WTC11 (cell line): ENCODE measurements around the gene QRICH2. TPM values are rescaled to one million over a fixed set of nuclear protein-coding genes. Genes with fewer than 3 reads are reported as not detected.

ENCODE experiments used
- ATAC-seq: fragments of 200-7000 bp; cut with Tn5 transposase; 2 replicates; pipeline ENCODE4 v1.10.0; 2021; ENCODE audit warnings: mild to moderate bottlenecking, moderate library complexity
- CTCF ChIA-PET: fragments of 300-600 bp; sonication (Branson Sonifier 250); formaldehyde crosslinking; loops from one replicate; lab custom pipeline; 2021; ENCODE audit warnings: antibody characterized with exemption; lab: Charles Lee
- POLR2A ChIA-PET: fragments of 350-600 bp; sonication (Branson Sonifier 250); formaldehyde crosslinking; loops from one replicate; lab custom pipeline; 2021; ENCODE audit warnings: antibody characterized with exemption; lab: Charles Lee
- DNase-seq: peaks from one replicate; pipeline ENCODE4 v3.0.0; 2021; ENCODE audit warnings: low spot score
- H3K27ac Mint-ChIP-seq: 2 replicates; pipeline ENCODE4 v1.8.0; 2021; ENCODE audit warnings: mixed read lengths
- H3K27me3 Mint-ChIP-seq: 2 replicates; pipeline ENCODE4 v1.8.0; 2021; ENCODE audit warnings: low read depth, mild to moderate bottlenecking, moderate library complexity, mixed read lengths
- H3K36me3 Mint-ChIP-seq: 2 replicates; pipeline ENCODE4 v1.8.0; 2021; ENCODE audit warnings: mixed read lengths
- H3K4me1 Mint-ChIP-seq: 2 replicates; pipeline ENCODE4 v1.8.0; 2022; ENCODE audit warnings: mixed read lengths
- H3K4me3 Mint-ChIP-seq: 2 replicates; pipeline ENCODE4 v1.8.0; 2021; ENCODE audit warnings: mild to moderate bottlenecking, moderate library complexity, mixed read lengths
- H3K9me3 Mint-ChIP-seq: 2 replicates; pipeline ENCODE4 v1.8.0; 2021; ENCODE audit warnings: mixed read lengths
- AFF4 ChIP-seq: sonication (generic); formaldehyde crosslinking; IDR thresholded peaks from 2 replicates; pipeline ENCODE4 v1.8.1; 2023; ENCODE audit warnings: mild to moderate bottlenecking, missing genetic modification reagents, borderline replicate concordance
- CREB1 ChIP-seq: sonication (generic); formaldehyde crosslinking; IDR thresholded peaks from 2 replicates; pipeline ENCODE4 v1.8.0; 2023; ENCODE audit warnings: mild to moderate bottlenecking, missing genetic modification reagents
- CREM ChIP-seq: sonication (generic); formaldehyde crosslinking; IDR thresholded peaks from 2 replicates; pipeline ENCODE4 v1.8.1; 2022; ENCODE audit warnings: mild to moderate bottlenecking, missing genetic modification reagents, moderate library complexity
- ELF4 ChIP-seq: sonication (generic); formaldehyde crosslinking; IDR thresholded peaks from 2 replicates; pipeline ENCODE4 v1.8.1; 2022; ENCODE audit warnings: low read depth, mild to moderate bottlenecking, moderate library complexity, missing genetic modification reagents
- EMX1 ChIP-seq: fragments of 250-450 bp; sonication (Bioruptor Pico); IDR thresholded peaks from 2 replicates; pipeline ENCODE4 v1.8.0; 2021; ENCODE audit warnings: mild to moderate bottlenecking
- ESRRA ChIP-seq: sonication (generic); formaldehyde crosslinking; IDR thresholded peaks from 2 replicates; pipeline ENCODE4 v1.8.1; 2022; ENCODE audit warnings: mild to moderate bottlenecking, missing genetic modification reagents, borderline replicate concordance
- ETV6 ChIP-seq: sonication (generic); formaldehyde crosslinking; IDR thresholded peaks from 2 replicates; pipeline ENCODE4 v1.8.1; 2022; ENCODE audit warnings: mild to moderate bottlenecking, missing genetic modification reagents
- FOXK1 ChIP-seq: sonication (generic); formaldehyde crosslinking; IDR thresholded peaks from 2 replicates; pipeline ENCODE4 v1.8.0; 2022; ENCODE audit warnings: mild to moderate bottlenecking, moderate library complexity, missing genetic modification reagents
- FOXP1 ChIP-seq: sonication (generic); formaldehyde crosslinking; IDR thresholded peaks from 2 replicates; pipeline ENCODE4 v1.8.0; 2022; ENCODE audit warnings: missing genetic modification reagents, mild to moderate bottlenecking, moderate library complexity, borderline replicate concordance
- GABPB1 ChIP-seq: sonication (generic); formaldehyde crosslinking; IDR thresholded peaks from 2 replicates; pipeline ENCODE4 v1.8.1; 2023; ENCODE audit warnings: mild to moderate bottlenecking, missing genetic modification reagents
- HMGXB4 ChIP-seq: sonication (generic); formaldehyde crosslinking; IDR thresholded peaks from 2 replicates; pipeline ENCODE4 v1.8.1; 2023; ENCODE audit warnings: mild to moderate bottlenecking, moderate library complexity, missing genetic modification reagents
- MAX ChIP-seq: sonication (generic); formaldehyde crosslinking; IDR thresholded peaks from 2 replicates; pipeline ENCODE4 v1.8.0; 2022; ENCODE audit warnings: mild to moderate bottlenecking, missing genetic modification reagents
- MLX ChIP-seq: sonication (generic); formaldehyde crosslinking; IDR thresholded peaks from 2 replicates; pipeline ENCODE4 v1.8.1; 2023; ENCODE audit warnings: mild to moderate bottlenecking, missing genetic modification reagents, moderate library complexity
- MYBL2 ChIP-seq: sonication (generic); formaldehyde crosslinking; IDR thresholded peaks from 2 replicates; pipeline ENCODE4 v1.8.1; 2023; ENCODE audit warnings: mild to moderate bottlenecking, moderate library complexity, missing genetic modification reagents
- NFATC4 ChIP-seq: fragments of 250-450 bp; sonication (Bioruptor Pico); IDR thresholded peaks from 2 replicates; pipeline ENCODE4 v1.9.0; 2021; ENCODE audit warnings: mild to moderate bottlenecking
- PREB ChIP-seq: sonication (generic); formaldehyde crosslinking; IDR thresholded peaks from 2 replicates; pipeline ENCODE4 v1.8.1; 2022; ENCODE audit warnings: mild to moderate bottlenecking, missing genetic modification reagents, moderate library complexity, borderline replicate concordance
- SMAD3 ChIP-seq: sonication (generic); formaldehyde crosslinking; IDR thresholded peaks from 2 replicates; pipeline ENCODE4 v1.8.0; 2022; ENCODE audit warnings: missing genetic modification reagents, mild to moderate bottlenecking, borderline replicate concordance
- SP1 ChIP-seq: sonication (generic); formaldehyde crosslinking; conservative IDR thresholded peaks from 2 replicates; pipeline ENCODE4 v1.8.1; 2022; ENCODE audit warnings: missing genetic modification reagents
- ZBTB21 ChIP-seq: sonication (generic); formaldehyde crosslinking; IDR thresholded peaks from 2 replicates; pipeline ENCODE4 v1.8.1; 2023; ENCODE audit warnings: mild to moderate bottlenecking, missing genetic modification reagents, borderline replicate concordance
- ZNF416 ChIP-seq: fragments of 250-450 bp; sonication (Bioruptor Pico); IDR thresholded peaks from 2 replicates; pipeline ENCODE4 v1.9.0; 2021; ENCODE audit warnings: mild to moderate bottlenecking, inconsistent platforms
- ZNF532 ChIP-seq: fragments of 250-450 bp; sonication (Bioruptor Pico); IDR thresholded peaks from 2 replicates; pipeline ENCODE4 v1.9.0; 2021; ENCODE audit warnings: mild to moderate bottlenecking, borderline replicate concordance
- ZNF671 ChIP-seq: fragments of 250-450 bp; sonication (Bioruptor Pico); IDR thresholded peaks from 2 replicates; pipeline ENCODE4 v1.8.0; 2021; ENCODE audit warnings: mild to moderate bottlenecking
- total RNA-seq: library from RNA; stranded (reverse); gene quantifications from 3 replicates; pipeline ENCODE4 v1.2.3, GENCODE V29; 2021

QRICH2 gene
- total RNA-seq, 1 experiment from 2014 or later: 1.5 TPM

- TF ChIP-seq AFF4 (CRISPR knock-in tag): no peak
- TF ChIP-seq FOXK1 (CRISPR knock-in tag): peak; percentile 81
- TF ChIP-seq HMGXB4 (CRISPR knock-in tag): 0 out of 2 replicates have a peak, but pooled peaks have one; percentile 54
- TF ChIP-seq ETV6: peak; percentile 89
These were observed 67.4 kb downstream of the QRICH2 start, which contains the start of gene RNF157 (continued) for GRCh38 chr17:76240461-76241203.

GRCh38 chr17:76239538-76240274 is 68.4 kb downstream of the QRICH2 start:
- Mint-ChIP-seq H3K27ac (no peak overlapping the region), H3K36me3 (no peaks in the 10 kb centered on the region), H3K27me3 (peaks cover 62% of the 10 kb centered on the region), H3K4me3 (peak overlapping the region; percentile 57), H3K9me3 (no peaks in the 10 kb centered on the region), H3K4me1 (peaks cover 10% of the 10 kb centered on the region)
- CTCF ChIA-PET: interaction anchor here (1.0 to 1.9 kb wide), 5 partner anchors 24 to 283 kb away, joined by 3 to 12 read pairs (median 5); no protein-coding TSS in a partner anchor
- peak; percentile 28 for ATAC-seq
- DNase-seq: peak; percentile 33
- POLR2A ChIA-PET: interaction anchor here (0.6 kb wide), 1 partner anchor 71 kb away, joined by 3 read pairs; no protein-coding TSS in a partner anchor
- TF ChIP-seq ELF4 (peak; percentile 88; the same call in 1 of the 2 replicates), ZNF416 (CRISPR knock-in tag) (no peak), ZNF671 (CRISPR knock-in tag) (no peak), EMX1 (no peak), GABPB1 (no peak), CREM (CRISPR knock-in tag) (0 out of 2 replicates have a peak, but pooled peaks have one; percentile 41), ESRRA (CRISPR knock-in tag) (peak; percentile 59; the same call in 1 of the 2 replicates), ZNF532 (CRISPR knock-in tag) (no peak), MYBL2 (peak; percentile 55; the same call in 1 of the 2 replicates), SP1 (CRISPR knock-in tag) (0 out of 2 replicates have a peak, but pooled peaks have one; percentile 28), CREB1 (no peak), FOXP1 (CRISPR knock-in tag) (peak; percentile 70), SMAD3 (no peak), MAX (CRISPR knock-in tag) (peak; percentile 67; the same call in 1 of the 2 replicates), ZBTB21 (no peak), NFATC4 (CRISPR knock-in tag) (no peak), MLX (CRISPR knock-in tag) (0 out of 2 replicates have a peak, but pooled peaks have one; percentile 34), PREB (CRISPR knock-in tag) (no peak), FOXK1 (CRISPR knock-in tag) (0 out of 2 replicates have a peak, but pooled peaks have one; percentile 20)
